ENCODE data around the gene XRCC6. TPM values are rescaled to one million over a fixed set of nuclear protein-coding genes. Genes with fewer than 3 reads are reported as not detected.
"Not testable (repeated sequence)": the region's sequence is repeated elsewhere in the genome, so short reads cannot be mapped to it uniquely, and the experiment has no call there.

The XRCC6 gene
- total RNA-seq, 1 donor from 2014 or later = 297 TPM

DNA sequence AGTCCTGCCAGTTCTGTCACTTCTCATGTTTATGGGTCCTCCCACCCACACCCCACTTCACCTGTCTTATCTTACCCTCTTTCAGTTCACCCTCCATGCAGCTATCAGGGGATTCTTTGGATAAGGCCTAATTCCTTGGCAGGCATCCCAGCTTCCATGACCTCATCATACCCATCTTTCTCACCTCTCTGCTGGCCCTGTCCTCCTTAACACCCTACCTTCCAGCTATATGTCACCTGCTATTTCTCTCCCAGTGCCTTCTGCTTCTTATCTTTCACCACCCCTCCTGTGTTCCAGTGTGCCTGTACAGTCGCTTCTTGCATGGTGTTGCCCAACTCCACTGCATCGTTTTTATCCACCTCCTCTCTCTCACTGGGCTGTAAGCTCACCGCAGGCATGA lies 39.3 kb downstream of the XRCC6 start:
- Mint-ChIP-seq H3K4me3 (no peak overlapping the region), H3K4me1 (no peaks in the 10 kb centered on the region), H3K36me3 (ENCODE audit: low read depth) (peaks cover 85% of the 10 kb centered on the region), H3K27me3 (no peaks in the 10 kb centered on the region), H3K27ac (no peak overlapping the region), H3K9me3 (no peaks in the 10 kb centered on the region)
- intact Hi-C loops (cut with micrococcal nuclease) = no loop called here
- DNase-seq (no peak), ATAC-seq (ENCODE audit: low read depth) (no peak)
- TF ChIP-seq, protein P1, sequence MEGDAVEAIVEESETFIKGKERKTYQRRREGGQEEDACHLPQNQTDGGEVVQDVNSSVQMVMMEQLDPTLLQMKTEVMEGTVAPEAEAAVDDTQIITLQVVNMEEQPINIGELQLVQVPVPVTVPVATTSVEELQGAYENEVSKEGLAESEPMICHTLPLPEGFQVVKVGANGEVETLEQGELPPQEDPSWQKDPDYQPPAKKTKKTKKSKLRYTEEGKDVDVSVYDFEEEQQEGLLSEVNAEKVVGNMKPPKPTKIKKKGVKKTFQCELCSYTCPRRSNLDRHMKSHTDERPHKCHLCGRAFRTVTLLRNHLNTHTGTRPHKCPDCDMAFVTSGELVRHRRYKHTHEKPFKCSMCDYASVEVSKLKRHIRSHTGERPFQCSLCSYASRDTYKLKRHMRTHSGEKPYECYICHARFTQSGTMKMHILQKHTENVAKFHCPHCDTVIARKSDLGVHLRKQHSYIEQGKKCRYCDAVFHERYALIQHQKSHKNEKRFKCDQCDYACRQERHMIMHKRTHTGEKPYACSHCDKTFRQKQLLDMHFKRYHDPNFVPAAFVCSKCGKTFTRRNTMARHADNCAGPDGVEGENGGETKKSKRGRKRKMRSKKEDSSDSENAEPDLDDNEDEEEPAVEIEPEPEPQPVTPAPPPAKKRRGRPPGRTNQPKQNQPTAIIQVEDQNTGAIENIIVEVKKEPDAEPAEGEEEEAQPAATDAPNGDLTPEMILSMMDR (IDR thresholded peaks at IDR 0.05) = no peak
- ChIA-PET POLR2A (interaction anchor here (0.6 to 0.7 kb wide), 2 partner anchors 358 to 1309 kb away, joined by 3 to 6 read pairs; no protein-coding TSS in a partner anchor), CTCF (no interaction called here)

DNA sequence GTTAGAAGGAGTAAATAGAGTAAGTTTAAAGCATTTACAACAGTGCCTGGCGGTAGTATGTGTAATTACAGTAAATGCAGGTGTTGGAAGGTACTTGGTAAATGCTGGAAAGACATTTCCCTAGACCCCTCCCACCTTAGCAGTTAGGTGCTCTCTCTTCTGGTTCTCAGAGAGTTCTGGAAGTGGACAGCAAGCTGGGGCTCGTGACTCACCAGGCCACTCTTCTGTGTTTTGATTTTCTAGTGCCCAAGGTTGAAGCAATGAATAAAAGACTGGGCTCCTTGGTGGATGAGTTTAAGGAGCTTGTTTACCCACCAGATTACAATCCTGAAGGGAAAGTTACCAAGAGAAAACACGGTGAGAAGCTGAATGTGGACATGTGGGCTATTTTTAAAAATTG lies 40.0 kb downstream of the XRCC6 start:
- no peak for ATAC-seq (ENCODE audit: low read depth)
- Mint-ChIP-seq H3K4me1 (no peaks in the 10 kb centered on the region), H3K4me3 (no peak overlapping the region), H3K27ac (no peak overlapping the region), H3K27me3 (no peaks in the 10 kb centered on the region), H3K36me3 (ENCODE audit: low read depth) (peaks cover 81% of the 10 kb centered on the region), H3K9me3 (no peaks in the 10 kb centered on the region)
- POLR2A ChIA-PET = interaction anchor here (0.7 to 1.2 kb wide), 2 partner anchors 295 to 1308 kb away, joined by 3 to 5 read pairs; no protein-coding TSS in a partner anchor
- DNase-seq = no peak
- intact Hi-C loops (cut with micrococcal nuclease) = no loop called here
- CTCF ChIA-PET = no interaction called here
- TF ChIP-seq, protein P1 (IDR thresholded peaks at IDR 0.05) = no peak

DNA sequence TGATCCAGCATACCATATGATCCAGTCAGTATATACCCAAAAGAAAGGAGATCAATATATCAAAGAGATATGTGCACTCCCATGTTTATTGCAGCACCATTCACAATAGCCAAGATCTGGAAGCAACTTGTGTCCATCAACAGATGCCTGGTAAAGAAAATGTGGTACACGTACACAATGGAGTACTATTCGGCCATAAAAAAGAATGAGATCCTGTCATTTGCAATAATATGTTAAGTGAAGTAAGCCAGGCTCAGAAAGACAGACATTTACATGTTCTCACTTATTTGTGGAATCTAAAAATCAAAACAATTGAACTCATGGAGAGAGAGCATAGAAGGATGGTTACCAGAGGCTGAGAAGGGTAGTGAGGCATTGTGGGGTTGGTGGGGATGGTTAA lies 40.6 kb downstream of the XRCC6 start:
- H3K4me1 Mint-ChIP-seq = peaks cover 3% of the 10 kb centered on the region
- CTCF ChIA-PET = no interaction called here
- peaks cover 78% of the 10 kb centered on the region for H3K36me3 Mint-ChIP-seq (ENCODE audit: low read depth)
- H3K27me3 Mint-ChIP-seq = no peaks in the 10 kb centered on the region
- POLR2A ChIA-PET = interaction anchor here (0.6 to 1.2 kb wide), 2 partner anchors 95 to 295 kb away, joined by 3 to 5 read pairs; no protein-coding TSS in a partner anchor
- no peak overlapping the region for H3K27ac Mint-ChIP-seq
- no peaks in the 10 kb centered on the region for H3K9me3 Mint-ChIP-seq
- TF ChIP-seq, protein P1 (IDR thresholded peaks at IDR 0.05) = no peak
- no peak for ATAC-seq (ENCODE audit: low read depth)
- DNase-seq = no peak
- intact Hi-C loops (cut with micrococcal nuclease) = no loop called here
- no peak overlapping the region for H3K4me3 Mint-ChIP-seq

DNA sequence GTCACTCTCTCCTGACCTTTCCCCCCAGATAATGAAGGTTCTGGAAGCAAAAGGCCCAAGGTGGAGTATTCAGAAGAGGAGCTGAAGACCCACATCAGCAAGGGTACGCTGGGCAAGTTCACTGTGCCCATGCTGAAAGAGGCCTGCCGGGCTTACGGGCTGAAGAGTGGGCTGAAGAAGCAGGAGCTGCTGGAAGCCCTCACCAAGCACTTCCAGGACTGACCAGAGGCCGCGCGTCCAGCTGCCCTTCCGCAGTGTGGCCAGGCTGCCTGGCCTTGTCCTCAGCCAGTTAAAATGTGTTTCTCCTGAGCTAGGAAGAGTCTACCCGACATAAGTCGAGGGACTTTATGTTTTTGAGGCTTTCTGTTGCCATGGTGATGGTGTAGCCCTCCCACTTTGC lies 42.5 kb downstream of the XRCC6 start:
- H3K9me3 Mint-ChIP-seq; H3K27me3 Mint-ChIP-seq; ATAC-seq (ENCODE audit: low read depth); CTCF ChIA-PET; DNase-seq; H3K4me1 Mint-ChIP-seq; POLR2A ChIA-PET; H3K27ac Mint-ChIP-seq; intact Hi-C loops (cut with micrococcal nuclease); H3K4me3 Mint-ChIP-seq: not testable (repeated sequence)
- H3K36me3 Mint-ChIP-seq (ENCODE audit: low read depth) = peaks cover 61% of the 10 kb centered on the region

DNA sequence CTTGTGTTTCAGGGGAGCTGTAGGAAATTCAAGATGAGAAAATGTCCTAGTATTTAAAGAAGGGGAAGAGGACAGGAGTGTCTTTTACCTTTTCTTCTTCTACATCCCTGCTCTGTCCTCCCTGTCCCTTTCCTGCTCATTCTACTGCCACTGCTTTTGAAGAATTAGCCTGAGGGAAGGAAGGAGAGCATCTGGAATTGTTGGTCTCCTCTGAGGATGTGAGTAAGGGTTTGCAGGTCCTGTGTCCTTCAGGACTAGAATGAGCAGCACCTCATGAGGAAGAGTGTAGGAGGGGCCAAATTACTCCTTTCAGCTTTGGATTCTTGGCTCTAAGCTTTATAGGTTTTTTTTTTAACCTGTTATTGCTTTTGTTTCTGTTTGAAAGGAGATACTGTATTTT lies 43.4 kb downstream of the XRCC6 start:
- Mint-ChIP-seq H3K36me3 (ENCODE audit: low read depth) (peaks cover 53% of the 10 kb centered on the region), H3K27me3 (no peaks in the 10 kb centered on the region), H3K9me3 (no peaks in the 10 kb centered on the region), H3K4me3 (no peak overlapping the region), H3K27ac (no peak overlapping the region), H3K4me1 (peaks cover 5% of the 10 kb centered on the region)
- DNase-seq = no peak
- POLR2A ChIA-PET = interaction anchor here (1.2 kb wide), 1 partner anchor 24 kb away, joined by 5 read pairs; the partner anchor contains the start of gene SNU13
- CTCF ChIA-PET = interaction anchor here (1.1 kb wide), 1 partner anchor 44 kb away, joined by 3 read pairs; no protein-coding TSS in a partner anchor
- TF ChIP-seq, protein P1 (IDR thresholded peaks at IDR 0.05) = no peak
- intact Hi-C loops (cut with micrococcal nuclease) = no loop called here
- ATAC-seq (ENCODE audit: low read depth) = no peak

DNA sequence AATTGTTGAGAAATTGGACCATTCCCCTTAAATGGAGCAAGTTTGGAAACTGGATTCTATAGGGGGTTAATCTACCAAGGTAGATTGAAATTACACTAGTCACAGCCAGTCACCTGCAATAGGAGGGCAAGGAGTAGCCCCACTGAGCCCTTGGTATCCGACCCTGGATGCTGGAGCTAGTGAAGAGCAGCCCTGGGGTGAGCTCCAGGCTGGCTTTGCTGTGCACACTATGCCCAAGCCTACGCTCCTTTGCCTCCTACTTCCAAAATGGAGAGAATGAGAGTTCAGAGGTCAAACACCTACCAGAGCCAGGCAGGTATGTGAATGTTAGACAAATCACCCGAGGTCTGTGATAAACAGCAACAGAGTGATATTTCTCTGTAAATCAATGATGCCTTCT lies 43.9 kb downstream of the XRCC6 start:
- TF ChIP-seq, protein P1 (IDR thresholded peaks at IDR 0.05) = no peak
- Mint-ChIP-seq H3K4me1 (peaks cover 5% of the 10 kb centered on the region), H3K9me3 (no peaks in the 10 kb centered on the region), H3K36me3 (ENCODE audit: low read depth) (peaks cover 48% of the 10 kb centered on the region), H3K4me3 (no peak overlapping the region), H3K27ac (peak overlapping the region; percentile 59), H3K27me3 (no peaks in the 10 kb centered on the region)
- POLR2A ChIA-PET = interaction anchor here (1.2 kb wide), 1 partner anchor 24 kb away, joined by 5 read pairs; the partner anchor contains the start of gene SNU13
- CTCF ChIA-PET = interaction anchor here (1.1 kb wide), 1 partner anchor 43 kb away, joined by 3 read pairs; no protein-coding TSS in a partner anchor
- no peak for ATAC-seq (ENCODE audit: low read depth)
- intact Hi-C loops (cut with micrococcal nuclease) = no loop called here
- no peak for DNase-seq

Measured in activated B cell treated with CpG ODN at 0.5 μM for 24 hours (primary cell).